Heart left ventricle (tissue), 13 donors: Measurements from ENCODE around the gene DHFR.

ENCODE experiments used
- CTCF ChIP-seq, 12 donors: fragments of 200-600 bp; sonication (generic) in 4 of 12; IDR thresholded peaks; one replicate each; pipeline versions ENCODE4 v1.5.0 to v1.8.0; 2018 to 2022; ENCODE audit warnings: antibody characterized with exemption in 12 of 12, mild to moderate bottlenecking in 5 of 12
- POLR2A ChIP-seq, 2 donors: fragments of 450-650 bp; IDR thresholded peaks; one replicate each; pipeline ENCODE4 v1.6.1; 2017; ENCODE audit warnings: antibody characterized with exemption in 2 of 2, mild to moderate bottlenecking in 2 of 2, moderate library complexity in 2 of 2
- donor health status: ischemic (EF 13 %, LVEDD 7.1; RV severe dilation, severe dysfunction).
- donor health status: DM: no; HTN: yes; CAD: no.
- donor health status: DM: no; HTN: no; CAD: no.
- donor health status: ischemic (EF 25% LVEDD 6.9; RV normal size, moderate dysfunction).
- donor health status: ischemic (EF 25% LVEDD 5.7; RV mildly dilated, moderate dysfunction).
- donor health status: ischemic (EF 35%, LVEDD 5.7; RV mildly dilated, moderate dysfunction).
- donor health status: nonischemic (EF 11% LVEDD 7.7; RV severe dilation, severe dysfunction).
- donor health status: DM: yes; HTN: yes; CAD: no.
- donor health status: PGD.
- donor health status: ischemic (EF 29% LVEDD 5.4; RV normal size, mild dysfunction).
- donor health status: nonischemic (EF 23%, LVEDD 6.1; RV moderate dilation, normal function).

GRCh38 chr5:80592105-80592504, 62.7 kb downstream of the DHFR start:
- no peak for TF ChIP-seq POLR2A (IDR thresholded peaks at IDR 0.05)
- no peak for TF ChIP-seq CTCF (IDR thresholded peaks at IDR 0.05)
